Ramos (cell line): Measurements from ENCODE around the gene IL1RAPL1.

ENCODE experiments used
- in situ Hi-C: fragments of 300-500 bp; cut with MboI; formaldehyde crosslinking; loops from one replicate; pipeline ENCODE4 v1.14.3; 2022; ENCODE audit warnings: low sequenced_read_pairs; ENCODE audit not compliant: unreplicated experiment

Gene IL1RAPL1

DNA sequence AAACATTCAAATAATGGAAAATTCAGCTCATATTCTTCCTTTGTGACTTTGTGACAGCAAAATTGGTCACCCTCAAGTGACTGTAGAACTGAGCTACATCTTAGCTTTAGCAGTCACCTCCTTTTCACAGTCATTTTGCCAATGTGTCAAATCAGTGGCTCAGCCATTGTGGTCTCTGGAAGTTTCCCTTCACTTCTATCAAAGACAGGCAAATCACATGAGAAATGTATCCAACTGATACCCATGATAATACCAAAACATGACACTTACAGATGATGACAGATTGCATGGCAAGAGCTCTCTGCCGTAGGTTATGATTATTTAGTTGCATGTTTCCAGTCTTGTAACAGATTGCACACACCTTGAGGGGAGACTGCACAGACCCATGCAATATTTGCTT lies 1078.3 kb downstream of the IL1RAPL1 start:
- in situ Hi-C loops = no loop called here

DNA sequence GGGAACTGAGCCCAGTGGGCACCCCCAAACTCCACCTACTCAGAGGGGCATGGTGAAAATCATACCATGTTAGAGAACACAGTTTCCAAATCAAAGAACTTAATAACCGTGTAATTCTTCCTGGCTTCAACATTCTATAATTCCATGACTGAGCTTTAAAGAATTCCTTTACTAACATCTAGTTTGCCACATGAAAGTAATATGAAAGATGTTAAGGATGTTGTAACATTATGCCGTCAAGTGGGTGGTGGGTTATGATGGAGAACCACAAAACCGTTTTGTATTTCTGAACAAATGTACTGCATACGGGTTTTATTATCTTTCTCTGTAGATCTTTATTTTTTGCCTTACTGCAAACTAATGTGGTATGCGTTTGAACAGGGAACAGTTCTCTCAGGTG lies 1079.1 kb downstream of the IL1RAPL1 start:
- in situ Hi-C loops = no loop called here

GRCh38 chrX:29671421-29671820 lies 1084.2 kb downstream of the IL1RAPL1 start:
- in situ Hi-C loops = no loop called here

DNA sequence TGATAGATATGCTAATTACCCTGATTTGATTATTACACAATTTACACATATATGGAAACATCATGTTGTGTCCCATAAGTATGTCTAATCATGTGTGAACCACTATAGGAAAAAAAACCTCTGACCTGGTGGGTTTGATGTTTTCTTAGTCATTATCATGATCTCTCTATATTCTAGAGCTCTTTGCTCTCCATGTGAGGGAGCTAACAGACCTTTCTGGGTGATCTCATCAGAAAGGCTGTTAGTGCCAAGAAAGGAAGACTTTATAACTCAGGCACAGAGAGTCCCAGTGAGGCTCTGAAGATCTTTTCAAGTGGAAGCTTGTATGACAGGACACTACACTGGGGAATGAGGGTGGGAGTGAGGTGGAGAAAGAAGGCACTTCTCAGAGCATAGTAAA lies 1100.4 kb downstream of the IL1RAPL1 start:
- in situ Hi-C loops = no loop called here

DNA sequence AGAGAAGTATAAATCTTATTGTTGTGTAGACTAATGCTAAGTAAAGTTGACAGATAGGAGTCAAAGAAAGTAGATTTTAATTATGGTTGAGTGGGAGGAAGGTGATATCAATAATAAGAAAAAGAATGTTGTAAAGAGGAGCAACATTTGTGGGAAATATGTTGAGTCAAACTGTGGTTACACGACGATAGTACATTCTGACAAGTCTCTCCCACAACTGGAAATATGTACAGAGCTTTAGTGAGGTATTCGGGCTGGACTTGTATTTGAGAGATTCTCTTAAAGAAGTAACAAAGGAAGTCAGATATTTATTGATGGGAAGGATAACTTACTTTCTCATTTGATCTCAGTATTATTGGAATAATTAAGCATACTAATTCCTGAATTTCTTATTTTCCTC lies 1102.8 kb downstream of the IL1RAPL1 start:
- in situ Hi-C loops = no loop called here

GRCh38 chrX:29691044-29691443 lies 1103.8 kb downstream of the IL1RAPL1 start:
- in situ Hi-C loops = no loop called here

DNA sequence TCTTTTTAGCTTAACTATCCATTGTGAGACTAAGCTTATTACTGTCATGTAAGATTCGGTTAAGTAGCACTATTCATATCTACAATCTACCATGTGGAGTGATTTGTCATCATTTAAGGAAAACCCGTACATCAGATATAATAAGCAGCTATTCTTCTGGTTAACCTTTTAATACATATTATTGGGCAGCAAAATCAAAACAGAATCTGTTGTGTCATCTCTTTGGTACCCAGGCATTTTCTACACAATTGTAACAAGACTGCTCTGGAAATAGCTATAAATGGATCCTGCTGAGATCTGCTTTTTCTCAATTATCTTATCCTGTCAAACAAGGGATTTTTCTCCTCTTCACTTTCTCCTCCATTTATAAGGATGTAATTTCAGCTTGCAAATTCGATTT lies 1106.7 kb downstream of the IL1RAPL1 start:
- in situ Hi-C loops = no loop called here

GRCh38 chrX:29699239-29699638 lies 1112.0 kb downstream of the IL1RAPL1 start:
- in situ Hi-C loops = no loop called here

GRCh38 chrX:29707088-29707487 lies 1119.8 kb downstream of the IL1RAPL1 start:
- in situ Hi-C loops = no loop called here

- in situ Hi-C loops = no loop called here
Measured at GRCh38 chrX:29721152-29721551, 1133.9 kb downstream of the IL1RAPL1 start.

DNA sequence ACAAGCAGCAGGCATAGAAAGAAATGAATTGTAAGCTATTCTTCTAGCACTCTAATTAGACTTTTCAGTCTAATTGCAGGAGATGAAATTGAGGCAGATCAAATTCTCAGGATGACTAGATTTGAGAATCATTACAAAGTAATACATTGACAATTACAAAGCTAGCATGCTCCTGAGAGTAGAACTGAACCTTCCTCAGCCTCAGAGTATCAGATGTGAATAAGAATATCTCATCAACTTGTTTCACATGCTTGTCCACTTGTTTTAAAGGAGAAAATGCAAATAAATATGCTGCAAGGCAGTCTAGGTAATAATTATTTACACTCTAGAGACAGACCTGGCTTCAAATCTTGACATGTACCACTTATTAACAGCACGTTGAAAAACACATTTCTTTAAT lies 1137.1 kb downstream of the IL1RAPL1 start:
- in situ Hi-C loops = no loop called here

- in situ Hi-C loops = no loop called here
Measured at GRCh38 chrX:29726811-29727210, 1139.6 kb downstream of the IL1RAPL1 start.

DNA sequence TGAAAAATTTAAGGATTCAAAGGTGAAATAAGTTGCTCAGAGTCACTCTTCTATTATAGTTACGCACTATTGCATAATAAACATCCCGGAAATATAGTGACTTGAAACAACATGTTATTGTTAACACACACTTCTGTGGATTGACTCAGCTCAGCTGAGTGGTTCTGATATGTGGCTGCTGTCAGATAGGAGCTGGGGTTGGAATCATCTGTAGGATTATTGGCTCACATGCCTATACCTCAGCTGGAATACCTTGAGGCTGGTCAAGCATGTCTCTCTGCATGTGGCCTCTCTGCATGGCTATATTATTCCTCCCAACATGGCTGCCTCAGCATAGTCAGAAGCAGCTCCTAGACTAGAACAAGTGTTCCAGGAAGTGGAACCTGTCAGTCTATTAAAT lies 1141.4 kb downstream of the IL1RAPL1 start:
- in situ Hi-C loops = no loop called here

GRCh38 chrX:29744966-29745365 lies 1157.7 kb downstream of the IL1RAPL1 start:
- in situ Hi-C loops = no loop called here

GRCh38 chrX:29746326-29746725 lies 1159.1 kb downstream of the IL1RAPL1 start:
- in situ Hi-C loops = no loop called here

DNA sequence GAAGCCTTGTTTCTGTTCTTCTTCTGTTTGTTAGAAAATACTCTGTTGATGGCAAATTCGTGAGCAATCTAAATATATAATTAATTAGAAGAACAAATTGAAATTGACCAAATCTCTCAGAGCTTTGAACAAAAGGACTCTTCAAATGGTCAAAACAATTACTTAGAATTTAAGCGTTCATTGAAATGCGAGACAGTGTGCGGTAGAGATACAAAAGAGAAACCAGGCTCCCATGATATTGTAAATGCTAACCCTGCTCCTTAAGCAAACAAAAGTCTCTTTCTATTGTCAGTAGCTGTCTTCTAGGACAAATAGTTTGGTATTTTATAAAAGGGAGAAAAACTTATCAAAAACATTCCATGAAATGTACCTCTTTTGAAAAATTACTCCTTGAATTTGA lies 1174.8 kb downstream of the IL1RAPL1 start:
- in situ Hi-C loops = no loop called here

- in situ Hi-C loops = no loop called here
Measured at GRCh38 chrX:29775890-29776289, 1188.6 kb downstream of the IL1RAPL1 start.

- in situ Hi-C loops = no loop called here
Measured at GRCh38 chrX:29787656-29788055, 1200.4 kb downstream of the IL1RAPL1 start.

- in situ Hi-C loops = no loop called here
Measured at GRCh38 chrX:29788991-29789699, 1201.9 kb downstream of the IL1RAPL1 start.

GRCh38 chrX:29792335-29792734 lies 1205.1 kb downstream of the IL1RAPL1 start:
- in situ Hi-C loops = no loop called here

DNA sequence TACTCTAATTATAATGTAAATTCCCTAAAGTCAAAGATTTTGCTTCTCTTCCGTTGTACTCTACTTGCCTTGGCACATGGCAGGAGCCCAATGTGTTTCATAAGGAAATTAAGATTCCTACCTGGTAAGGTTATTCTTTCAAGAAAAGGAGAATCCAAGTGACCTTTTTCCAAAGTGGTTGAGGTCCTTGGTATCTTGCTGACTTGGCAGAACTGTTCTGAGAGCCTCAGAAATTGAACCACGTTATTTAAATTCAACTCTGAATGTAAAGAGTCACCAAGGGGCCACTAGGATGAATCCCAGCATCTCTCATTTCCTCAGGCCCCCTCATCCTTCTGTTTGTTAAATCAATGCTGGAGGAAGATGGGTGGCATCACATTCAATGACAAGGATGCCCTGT lies 1209.9 kb downstream of the IL1RAPL1 start:
- in situ Hi-C loops = no loop called here

GRCh38 chrX:29798469-29798868 lies 1211.2 kb downstream of the IL1RAPL1 start:
- in situ Hi-C loops = no loop called here

GRCh38 chrX:29813174-29813573 lies 1225.9 kb downstream of the IL1RAPL1 start:
- in situ Hi-C loops = no loop called here
